ENCODE measurements around the gene CLDN9. TPM values are rescaled to one million over a fixed set of nuclear protein-coding genes. Genes with fewer than 3 reads are reported as not detected.
A peak's percentile ranks its signal among the peaks of the same experiment; 100 is the strongest.

Gene CLDN9
- total RNA-seq, 6 experiments from 2014 or later = 0.25 to 1.7 (median 0.92) TPM

DNA sequence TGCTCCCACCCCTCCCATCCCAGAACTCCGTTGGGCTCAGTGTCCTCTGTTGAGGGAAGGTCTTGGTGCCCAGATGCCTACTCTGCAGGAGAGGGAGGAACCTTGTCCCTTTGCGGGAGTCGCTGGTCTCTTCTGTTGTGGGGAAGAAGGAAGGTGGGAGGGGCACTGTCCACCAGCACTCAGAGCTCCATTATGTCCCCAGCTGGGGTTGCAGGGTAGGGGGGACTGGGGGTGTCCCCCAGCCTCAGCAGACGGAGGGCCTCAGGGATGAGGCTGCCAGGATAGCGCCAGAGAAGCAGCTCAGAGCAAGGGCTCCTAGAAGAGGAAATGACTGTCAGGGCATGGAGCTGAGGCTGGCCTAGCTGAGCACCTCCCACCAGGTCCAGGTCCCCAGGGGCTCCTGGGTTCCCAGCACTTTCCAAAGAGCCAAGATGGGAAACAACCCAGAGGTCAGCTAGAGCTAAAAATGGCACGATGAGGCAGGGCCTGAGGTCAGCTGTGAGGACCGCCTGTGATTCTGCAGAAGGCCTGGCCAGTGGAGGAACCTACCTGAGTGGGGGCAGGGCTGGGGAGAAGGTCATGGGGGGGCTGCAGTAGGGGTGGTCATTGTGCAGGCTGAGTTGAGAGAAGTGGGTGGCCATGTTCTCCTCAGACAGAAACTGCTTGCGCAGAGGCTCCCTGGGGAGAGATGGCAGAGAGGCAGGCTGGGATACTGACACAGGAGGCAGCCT is 10.1 kb downstream of the CLDN9 start:
- peak in 1 of 4 donors; percentile 0 for ATAC-seq
- 49% methylated on average over 7 of the region's 8 CpGs for WGBS (ENCODE audit: insufficient coverage, low coverage, low lambda C conversion rate, missing lambda C conversion rate)

DNA sequence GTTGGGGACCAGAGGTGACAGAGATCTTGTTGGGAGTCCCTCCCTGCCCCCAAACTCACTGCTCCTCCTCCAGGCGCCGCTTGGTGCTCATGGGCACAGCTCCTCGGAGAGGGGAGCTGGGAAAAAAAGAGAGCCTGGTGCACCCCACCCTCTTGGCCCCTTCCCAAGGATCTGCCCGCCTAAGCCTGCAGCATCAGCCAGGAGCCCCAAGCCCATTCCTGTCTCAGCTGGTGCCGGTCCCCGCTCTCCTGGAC is 10.6 kb downstream of the CLDN9 start:
- no CpG with 5 or more reads among the region's 6 CpGs for WGBS (ENCODE audit: insufficient coverage, low coverage, low lambda C conversion rate, missing lambda C conversion rate)
- H3K4me3 ChIP-seq = peak overlapping the region; percentile 59 to 76 (median 67)
- H3K27me3 ChIP-seq = no peaks in the 10 kb centered on the region
- DNase-seq (peak in 1 of 3 donors; percentile 76), ATAC-seq (peak in 1 of 4 donors; percentile 2)
- H3K9me3 ChIP-seq = no peaks in the 10 kb centered on the region
- intact Hi-C loops (cut with DNase I) = no loop called here
- TF ChIP-seq POLR2A (IDR thresholded peaks at IDR 0.05) = no peak
- TF ChIP-seq, protein P1, sequence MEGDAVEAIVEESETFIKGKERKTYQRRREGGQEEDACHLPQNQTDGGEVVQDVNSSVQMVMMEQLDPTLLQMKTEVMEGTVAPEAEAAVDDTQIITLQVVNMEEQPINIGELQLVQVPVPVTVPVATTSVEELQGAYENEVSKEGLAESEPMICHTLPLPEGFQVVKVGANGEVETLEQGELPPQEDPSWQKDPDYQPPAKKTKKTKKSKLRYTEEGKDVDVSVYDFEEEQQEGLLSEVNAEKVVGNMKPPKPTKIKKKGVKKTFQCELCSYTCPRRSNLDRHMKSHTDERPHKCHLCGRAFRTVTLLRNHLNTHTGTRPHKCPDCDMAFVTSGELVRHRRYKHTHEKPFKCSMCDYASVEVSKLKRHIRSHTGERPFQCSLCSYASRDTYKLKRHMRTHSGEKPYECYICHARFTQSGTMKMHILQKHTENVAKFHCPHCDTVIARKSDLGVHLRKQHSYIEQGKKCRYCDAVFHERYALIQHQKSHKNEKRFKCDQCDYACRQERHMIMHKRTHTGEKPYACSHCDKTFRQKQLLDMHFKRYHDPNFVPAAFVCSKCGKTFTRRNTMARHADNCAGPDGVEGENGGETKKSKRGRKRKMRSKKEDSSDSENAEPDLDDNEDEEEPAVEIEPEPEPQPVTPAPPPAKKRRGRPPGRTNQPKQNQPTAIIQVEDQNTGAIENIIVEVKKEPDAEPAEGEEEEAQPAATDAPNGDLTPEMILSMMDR (IDR thresholded peaks at IDR 0.05) = no peak
- H3K36me3 ChIP-seq = peaks cover 0 to 6% (median 0%) of the 10 kb centered on the region in 4 donors
- H3K4me1 ChIP-seq = peaks cover 0 to 33% (median 14%) of the 10 kb centered on the region in 4 donors
- peak overlapping the region; percentile 82 to 95 (median 91) for H3K27ac ChIP-seq

More for the DNA sequence above, 10.1 kb downstream of the CLDN9 start:
- Histone ChIP-seq H3K36me3 (peaks cover 0 to 6% (median 0%) of the 10 kb centered on the region in 4 donors), H3K9me3 (no peaks in the 10 kb centered on the region), H3K4me1 (peaks cover 0 to 30% (median 14%) of the 10 kb centered on the region in 4 donors), H3K27me3 (no peaks in the 10 kb centered on the region), H3K27ac (peak overlapping the region; percentile 84 to 95 (median 91)), H3K4me3 (peak overlapping the region in 2 of 3 donors; percentile 59 to 67)
- DNase-seq = no peak
- intact Hi-C loops (cut with DNase I) = no loop called here
- TF ChIP-seq, protein P1 (IDR thresholded peaks at IDR 0.05) = peak in 1 of 4 donors; percentile 2
- TF ChIP-seq POLR2A (IDR thresholded peaks at IDR 0.05) = no peak

DNA sequence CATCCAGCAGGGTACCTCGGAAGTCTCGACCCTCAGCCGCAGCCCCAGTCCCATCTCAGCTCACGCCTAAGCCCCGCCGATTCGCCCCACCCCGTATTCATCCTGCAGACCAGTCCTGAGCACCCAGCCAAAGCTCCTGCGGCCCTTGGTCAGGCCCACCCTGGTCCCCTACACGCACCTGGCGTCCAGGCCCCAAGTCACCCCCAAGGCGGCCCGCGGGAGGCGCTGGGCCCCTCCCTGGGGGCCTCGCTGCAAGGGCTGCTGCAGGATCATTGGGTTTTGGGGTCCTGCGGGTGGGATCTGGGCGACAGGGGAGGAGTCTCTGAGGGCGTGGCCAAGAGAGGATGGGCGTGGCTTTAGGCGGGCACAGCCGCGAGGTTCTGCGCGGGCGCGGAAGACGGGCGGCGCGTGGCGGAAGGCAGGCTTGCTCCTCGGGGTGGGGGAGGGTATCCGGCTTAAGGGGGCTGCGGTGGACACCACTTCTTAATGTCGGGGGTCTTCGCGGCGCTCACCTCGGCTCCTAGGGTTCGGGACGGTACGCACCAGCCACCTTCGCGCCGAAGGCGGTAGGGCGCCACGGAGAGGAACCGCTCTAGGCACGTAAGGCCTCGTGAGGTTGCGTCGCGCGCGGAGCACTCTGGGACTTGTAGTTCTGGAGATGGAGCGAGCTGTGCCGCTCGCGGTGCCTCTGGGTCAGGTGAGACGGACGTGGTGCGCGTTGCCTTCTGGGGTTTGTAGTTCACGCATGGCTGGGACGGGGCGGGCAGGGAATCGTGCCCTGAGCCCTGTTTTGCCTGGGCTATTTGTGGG is 11.2 kb downstream of the CLDN9 start, which contains the start of the genes HCFC1R1 and THOC6:
TSS of gene HCFC1R1 (minus strand) at position 274 of the 810 bp plus-strand sequence. CDS start at position 273, 1 bp downstream.
TSS of gene THOC6 (plus strand) at position 367 of the 810 bp plus-strand sequence. CDS start at position 659, 292 bp downstream.
- Histone ChIP-seq H3K36me3 (peaks cover 0 to 6% (median 0%) of the 10 kb centered on the region in 4 donors), H3K27ac (peak within 1 kb of the TSS; percentile 82 to 95 (median 91)), H3K27me3 (no peaks in the 10 kb centered on the region), H3K4me3 (peak within 1 kb of the TSS; percentile 59 to 76 (median 67)), H3K9me3 (no peaks in the 10 kb centered on the region), H3K4me1 (peaks cover 0 to 36% (median 14%) of the 10 kb centered on the region in 4 donors)
- peak; percentile 61 to 85 (median 82) for ATAC-seq
- TF ChIP-seq POLR2A (IDR thresholded peaks at IDR 0.05) = peak; percentile 82
- TF ChIP-seq, protein P1 (IDR thresholded peaks at IDR 0.05) = no peak
- 0% methylated on average over 8 of the region's 69 CpGs for WGBS (ENCODE audit: insufficient coverage, low coverage, low lambda C conversion rate, missing lambda C conversion rate)
- intact Hi-C loops (cut with DNase I) = no loop called here
- peak; percentile 98 to 99 (median 98) for DNase-seq

DNA sequence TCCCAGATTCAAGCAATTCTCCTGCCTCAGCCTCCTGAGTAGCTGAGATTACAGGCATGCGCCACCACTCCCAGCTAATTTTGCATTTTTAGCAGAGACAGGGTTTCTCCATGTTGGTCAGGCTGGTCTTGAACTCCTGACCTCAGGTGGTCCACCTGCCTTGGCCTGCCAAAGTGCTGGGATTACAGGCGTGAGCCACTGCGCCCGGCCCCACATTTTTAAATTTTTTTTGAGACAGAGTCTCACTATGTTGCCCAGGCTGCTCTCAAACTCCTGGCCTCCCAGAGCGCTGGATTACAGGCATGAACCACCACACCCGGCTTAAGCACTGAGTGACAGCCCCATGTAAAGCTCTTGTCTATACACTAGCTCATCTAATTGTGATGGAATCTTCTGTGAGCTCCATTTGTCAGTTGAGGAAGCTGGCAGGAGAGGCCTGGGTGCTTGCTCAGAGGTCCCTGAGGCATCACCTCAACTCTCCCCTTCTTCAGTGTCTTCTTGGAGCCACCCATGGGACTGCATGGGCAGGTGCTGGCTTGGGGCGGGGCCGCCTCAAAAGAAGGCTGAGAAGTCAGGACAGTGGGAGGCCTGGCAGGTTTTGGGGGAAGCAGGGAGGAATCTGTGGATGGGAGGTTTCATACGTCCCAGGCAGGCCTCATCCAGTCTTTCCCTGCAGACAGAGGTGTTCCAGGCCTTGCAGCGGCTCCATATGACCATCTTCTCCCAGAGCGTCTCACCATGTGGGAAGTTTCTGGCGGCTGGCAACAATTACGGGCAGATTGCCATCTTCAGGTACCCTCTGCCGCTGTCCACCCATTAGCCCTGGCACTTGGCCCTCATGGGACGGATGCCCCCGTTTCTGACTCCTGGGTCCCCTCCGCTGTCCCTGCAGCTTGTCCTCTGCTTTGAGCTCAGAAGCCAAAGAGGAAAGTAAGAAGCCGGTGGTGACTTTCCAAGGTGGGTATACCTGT is 12.6 kb downstream of the CLDN9 start:
- no peaks in the 10 kb centered on the region for H3K27me3 ChIP-seq
- DNase-seq (no peak), ATAC-seq (no peak)
- H3K27ac ChIP-seq = no peak overlapping the region
- no peak overlapping the region for H3K4me3 ChIP-seq
- H3K4me1 ChIP-seq = peaks cover 0 to 29% (median 12%) of the 10 kb centered on the region in 4 donors
- TF ChIP-seq, protein P1 (IDR thresholded peaks at IDR 0.05) = no peak
- no peak for TF ChIP-seq POLR2A (IDR thresholded peaks at IDR 0.05)
- H3K9me3 ChIP-seq = no peaks in the 10 kb centered on the region
- intact Hi-C loops (cut with DNase I) = no loop called here
- WGBS (ENCODE audit: insufficient coverage, low coverage, low lambda C conversion rate, missing lambda C conversion rate) = 73% methylated on average over 10 of the region's 18 CpGs
- peaks cover 0 to 6% (median 0%) of the 10 kb centered on the region in 4 donors for H3K36me3 ChIP-seq

Data from right lobe of liver (tissue), 6 donors.